ENCODE data around the gene PYDC1.

DNA sequence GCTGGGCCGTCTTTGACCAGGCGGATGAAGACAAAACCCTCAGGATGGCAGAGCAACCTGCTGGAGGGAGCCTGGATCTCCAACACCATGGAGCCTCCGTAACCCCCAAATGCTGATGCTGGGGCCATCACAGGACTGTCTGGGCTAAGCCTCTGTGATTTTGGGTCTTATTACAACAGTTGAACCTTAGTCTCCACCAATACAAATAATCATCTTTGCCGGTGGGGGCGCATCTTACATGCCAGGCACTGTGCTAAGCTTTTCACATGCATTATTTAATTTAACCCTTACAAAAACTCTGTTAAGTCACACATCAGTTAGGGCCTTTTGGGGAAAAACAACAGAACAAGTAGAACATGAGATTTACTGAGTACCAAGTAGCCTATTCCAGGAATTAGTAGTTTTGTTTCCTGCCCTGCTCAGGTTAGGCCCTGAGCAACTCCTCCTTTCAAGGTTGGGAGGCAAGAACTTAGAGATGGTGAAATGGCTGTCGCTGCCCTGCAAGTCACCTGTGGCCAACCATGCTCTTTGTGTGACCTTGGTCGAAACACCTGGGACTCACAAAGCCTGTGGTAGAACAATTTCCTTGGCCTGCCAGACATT is 33.9 kb upstream of the PYDC1 start:
- TF ChIP-seq, protein P1, sequence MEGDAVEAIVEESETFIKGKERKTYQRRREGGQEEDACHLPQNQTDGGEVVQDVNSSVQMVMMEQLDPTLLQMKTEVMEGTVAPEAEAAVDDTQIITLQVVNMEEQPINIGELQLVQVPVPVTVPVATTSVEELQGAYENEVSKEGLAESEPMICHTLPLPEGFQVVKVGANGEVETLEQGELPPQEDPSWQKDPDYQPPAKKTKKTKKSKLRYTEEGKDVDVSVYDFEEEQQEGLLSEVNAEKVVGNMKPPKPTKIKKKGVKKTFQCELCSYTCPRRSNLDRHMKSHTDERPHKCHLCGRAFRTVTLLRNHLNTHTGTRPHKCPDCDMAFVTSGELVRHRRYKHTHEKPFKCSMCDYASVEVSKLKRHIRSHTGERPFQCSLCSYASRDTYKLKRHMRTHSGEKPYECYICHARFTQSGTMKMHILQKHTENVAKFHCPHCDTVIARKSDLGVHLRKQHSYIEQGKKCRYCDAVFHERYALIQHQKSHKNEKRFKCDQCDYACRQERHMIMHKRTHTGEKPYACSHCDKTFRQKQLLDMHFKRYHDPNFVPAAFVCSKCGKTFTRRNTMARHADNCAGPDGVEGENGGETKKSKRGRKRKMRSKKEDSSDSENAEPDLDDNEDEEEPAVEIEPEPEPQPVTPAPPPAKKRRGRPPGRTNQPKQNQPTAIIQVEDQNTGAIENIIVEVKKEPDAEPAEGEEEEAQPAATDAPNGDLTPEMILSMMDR (IDR thresholded peaks at IDR 0.05 in 2 of 3, conservative IDR thresholded peaks at IDR 0.05 in 1 of 3; ENCODE audit: control insufficient read depth in 2 of 3, extremely low read depth in 1 of 3, insufficient read depth in 1 of 3, low read depth in 3 of 3, low read length in 3 of 3), result no peak
- TF ChIP-seq YY1 (IDR thresholded peaks at IDR 0.05; ENCODE audit: low read depth, low read length), result no peak
- no peak for TF ChIP-seq NFYB (IDR thresholded peaks at IDR 0.05; ENCODE audit: insufficient read depth, low read depth, low read length)
- TF ChIP-seq, protein P2, sequence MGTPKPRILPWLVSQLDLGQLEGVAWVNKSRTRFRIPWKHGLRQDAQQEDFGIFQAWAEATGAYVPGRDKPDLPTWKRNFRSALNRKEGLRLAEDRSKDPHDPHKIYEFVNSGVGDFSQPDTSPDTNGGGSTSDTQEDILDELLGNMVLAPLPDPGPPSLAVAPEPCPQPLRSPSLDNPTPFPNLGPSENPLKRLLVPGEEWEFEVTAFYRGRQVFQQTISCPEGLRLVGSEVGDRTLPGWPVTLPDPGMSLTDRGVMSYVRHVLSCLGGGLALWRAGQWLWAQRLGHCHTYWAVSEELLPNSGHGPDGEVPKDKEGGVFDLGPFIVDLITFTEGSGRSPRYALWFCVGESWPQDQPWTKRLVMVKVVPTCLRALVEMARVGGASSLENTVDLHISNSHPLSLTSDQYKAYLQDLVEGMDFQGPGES (IDR thresholded peaks at IDR 0.05), result no peak
- TF ChIP-seq ZNF217 (IDR thresholded peaks at IDR 0.05), result no peak
- no peak for TF ChIP-seq RBBP5 (conservative IDR thresholded peaks at IDR 0.05)
- no peak for TF ChIP-seq POLR2AphosphoS5 (IDR thresholded peaks at IDR 0.05; ENCODE audit: low read length)
- TF ChIP-seq KAT2A (conservative IDR thresholded peaks at IDR 0.05; ENCODE audit: control insufficient read depth, low read depth, low read length), result no peak

Measured in GM12878 (cell line).